ENCODE results near the gene HNRNPC. TPM values are rescaled to one million over a fixed set of nuclear protein-coding genes. Genes with fewer than 3 reads are reported as not detected.

The HNRNPC gene
- total and polyA plus RNA-seq, 2 experiments from 2014 or later, result 584 to 674 TPM

- H3K9ac ChIP-seq, result no peak overlapping the region
- H3F3A ChIP-seq (ENCODE audit: insufficient read depth), result peaks cover 98% of the 10 kb centered on the region
- TF ChIP-seq EZH2 (IDR thresholded peaks at IDR 0.05; ENCODE audit: insufficient read depth, poor library complexity, severe bottlenecking) (no peak), EZH2phosphoT487 (IDR thresholded peaks at IDR 0.05; ENCODE audit: insufficient read depth, low read depth) (no peak)
- no peak overlapping the region for H3K27ac ChIP-seq
- peaks cover 13% of the 10 kb centered on the region; the same call in 1 of the 2 replicates for H4K20me1 ChIP-seq (ENCODE audit: insufficient read depth)
- peaks cover 24% of the 10 kb centered on the region for H3K79me2 ChIP-seq (ENCODE audit: insufficient read depth)
- peaks cover 51% of the 10 kb centered on the region for H3K36me3 ChIP-seq (ENCODE audit: low read depth)
- no peak overlapping the region for H3K4me2 ChIP-seq (ENCODE audit: unreplicated experiment)
- H2AFZ ChIP-seq, result no peak overlapping the region
- no peaks in the 10 kb centered on the region for H3K27me3 ChIP-seq (replicated peaks; ENCODE audit: insufficient read depth)
- DNase-seq, result no peak
- WGBS, 2 experiments (ENCODE audit: low coverage in 1 of 2, low lambda C conversion rate in 2 of 2, missing lambda C conversion rate in 2 of 2), result 78 to 84% methylated on average over 8 of the region's 8 CpGs
- in situ Hi-C loops (cut with MboI), result no loop called here
- H3K9me2 ChIP-seq (ENCODE audit: insufficient read depth), result no peaks in the 10 kb centered on the region
- H3K9me3 ChIP-seq (ENCODE audit: low read depth), result no peaks in the 10 kb centered on the region
- H3K4me3 ChIP-seq, result no peak overlapping the region
- peaks cover 10% of the 10 kb centered on the region for H3K4me1 ChIP-seq (ENCODE audit: insufficient read depth)
These were observed 64.8 kb downstream of the HNRNPC start for GRCh38 chr14:21204167-21205025.

- DNase-seq, result no peak
- TF ChIP-seq EZH2 (IDR thresholded peaks at IDR 0.05; ENCODE audit: insufficient read depth, poor library complexity, severe bottlenecking) (no peak), EZH2phosphoT487 (IDR thresholded peaks at IDR 0.05; ENCODE audit: insufficient read depth, low read depth) (no peak)
- H4K20me1 ChIP-seq (ENCODE audit: insufficient read depth), result peaks cover 10% of the 10 kb centered on the region; the same call in 1 of the 2 replicates
- peaks cover 99% of the 10 kb centered on the region for H3F3A ChIP-seq (ENCODE audit: insufficient read depth)
- no peak overlapping the region for H3K4me2 ChIP-seq (ENCODE audit: unreplicated experiment)
- no peak overlapping the region for H3K9ac ChIP-seq
- H3K9me3 ChIP-seq (ENCODE audit: low read depth), result no peaks in the 10 kb centered on the region
- WGBS, 2 experiments (ENCODE audit: low coverage in 1 of 2, low lambda C conversion rate in 2 of 2, missing lambda C conversion rate in 2 of 2), result 85% methylated on average over 8 of the region's 8 CpGs
- H3K4me1 ChIP-seq (ENCODE audit: insufficient read depth), result peaks cover 10% of the 10 kb centered on the region
- H2AFZ ChIP-seq, result no peak overlapping the region
- no peaks in the 10 kb centered on the region for H3K9me2 ChIP-seq (ENCODE audit: insufficient read depth)
- peaks cover 44% of the 10 kb centered on the region for H3K36me3 ChIP-seq (ENCODE audit: low read depth)
- no peak overlapping the region for H3K27ac ChIP-seq
- H3K4me3 ChIP-seq, result no peak overlapping the region
- peaks cover 16% of the 10 kb centered on the region for H3K79me2 ChIP-seq (ENCODE audit: insufficient read depth)
- H3K27me3 ChIP-seq (replicated peaks; ENCODE audit: insufficient read depth), result no peaks in the 10 kb centered on the region
- in situ Hi-C loops (cut with MboI), result no loop called here
These were observed 65.6 kb downstream of the HNRNPC start for GRCh38 chr14:21203470-21204166.

GRCh38 chr14:21202463-21203358 is 66.5 kb downstream of the HNRNPC start:
- in situ Hi-C loops (cut with MboI), result no loop called here
- Histone ChIP-seq H3F3A (ENCODE audit: insufficient read depth) (peaks cover 96% of the 10 kb centered on the region), H3K9ac (no peak overlapping the region), H3K27me3 (replicated peaks; ENCODE audit: insufficient read depth) (no peaks in the 10 kb centered on the region), H3K79me2 (ENCODE audit: insufficient read depth) (peaks cover 7% of the 10 kb centered on the region), H3K4me3 (no peak overlapping the region), H3K4me2 (ENCODE audit: unreplicated experiment) (peak overlapping the region; percentile 16), H3K9me3 (ENCODE audit: low read depth) (no peaks in the 10 kb centered on the region), H3K27ac (no peak overlapping the region), H4K20me1 (ENCODE audit: insufficient read depth) (peaks cover 10% of the 10 kb centered on the region; the same call in 1 of the 2 replicates), H3K36me3 (ENCODE audit: low read depth) (peaks cover 35% of the 10 kb centered on the region), H3K9me2 (ENCODE audit: insufficient read depth) (no peaks in the 10 kb centered on the region), H2AFZ (no peak overlapping the region), H3K4me1 (ENCODE audit: insufficient read depth) (peaks cover 10% of the 10 kb centered on the region)
- TF ChIP-seq EZH2phosphoT487 (IDR thresholded peaks at IDR 0.05; ENCODE audit: insufficient read depth, low read depth), result no peak
- TF ChIP-seq EZH2 (IDR thresholded peaks at IDR 0.05; ENCODE audit: insufficient read depth, poor library complexity, severe bottlenecking), result no peak
- WGBS, 2 experiments (ENCODE audit: low coverage in 1 of 2, low lambda C conversion rate in 2 of 2, missing lambda C conversion rate in 2 of 2), result 87 to 93% methylated on average over 4 of the region's 4 CpGs
- DNase-seq, result no peak
